GM12892 (cell line): ENCODE results near the gene MMP24OS.

Experiments
- DNase-seq: peaks from one replicate; pipeline ENCODE4 v3.0.0; 2011; ENCODE audit not compliant: insufficient read length
- FAIRE-seq: peaks from 2 replicates; lab custom pipeline; 2011; peaks lifted over from hg19 to GRCh38; lab: Jason Lieb, UNC
- POLR2A ChIP-seq: IDR thresholded peaks from 2 replicates; pipeline ENCODE4 v1.6.1; 2011; ENCODE audit warnings: low read depth, low read length, control low read depth
- POLR2AphosphoS5 ChIP-seq: IDR thresholded peaks from 2 replicates; pipeline ENCODE4 v1.6.1; 2011; ENCODE audit warnings: low read depth, low read length, control low read depth
- TAF1 ChIP-seq: IDR thresholded peaks from 2 replicates; pipeline ENCODE4 v1.6.1; 2011; ENCODE audit warnings: low read depth, mild to moderate bottlenecking, control low read depth, low read length, borderline replicate concordance

Gene MMP24OS

GRCh38 chr20:35295058-35295457, 17.1 kb upstream of the MMP24OS start:
- no peak for DNase-seq
- FAIRE-seq: no peak
- TF ChIP-seq POLR2A (no peak), TAF1 (no peak), POLR2AphosphoS5 (no peak)

- no peak for DNase-seq
- FAIRE-seq: no peak
- TF ChIP-seq TAF1: no peak
- no peak for TF ChIP-seq POLR2A
- no peak for TF ChIP-seq POLR2AphosphoS5
Observed at GRCh38 chr20:35294293-35294685, 16.4 kb upstream of the MMP24OS start.

- TF ChIP-seq TAF1: no peak
- no peak for DNase-seq
- no peak for FAIRE-seq
Observed at GRCh38 chr20:35293303-35294292, 15.7 kb upstream of the MMP24OS start.

- no peak for FAIRE-seq
- TF ChIP-seq POLR2A (no peak), POLR2AphosphoS5 (no peak), TAF1 (no peak)
- DNase-seq: no peak
Observed at GRCh38 chr20:35292504-35293285, 14.8 kb upstream of the MMP24OS start.

GRCh38 chr20:35291654-35292503, 14.0 kb upstream of the MMP24OS start, which contains the start of gene FAM83C:
TSS of gene FAM83C (minus strand) at chr20:35292425. CDS start at chr20:35292304, 121 bp downstream.
- TF ChIP-seq TAF1 (no peak), POLR2A (no peak), POLR2AphosphoS5 (no peak)
- FAIRE-seq: no peak
- no peak for DNase-seq

GRCh38 chr20:35290887-35291417, 13.0 kb upstream of the MMP24OS start:
- DNase-seq: no peak
- no peak for TF ChIP-seq POLR2A
- TF ChIP-seq TAF1: no peak
- no peak for TF ChIP-seq POLR2AphosphoS5
- no peak for FAIRE-seq

GRCh38 chr20:35290186-35290886, 12.4 kb upstream of the MMP24OS start:
- no peak for TF ChIP-seq POLR2A
- TF ChIP-seq TAF1: no peak
- TF ChIP-seq POLR2AphosphoS5: no peak
- no peak for FAIRE-seq
- DNase-seq: no peak

GRCh38 chr20:35288325-35289060, 10.6 kb upstream of the MMP24OS start:
- FAIRE-seq (no peak), DNase-seq (no peak)
- TF ChIP-seq POLR2AphosphoS5 (no peak), TAF1 (no peak), POLR2A (no peak)

- DNase-seq: no peak
- TF ChIP-seq POLR2A (no peak), TAF1 (no peak), POLR2AphosphoS5 (no peak)
- FAIRE-seq: no peak
Observed at GRCh38 chr20:35287509-35288324, 9.8 kb upstream of the MMP24OS start.
